Astrocyte (in vitro differentiated cells and primary cell): ENCODE measurements around the gene RNF166. TPM values are rescaled to one million over a fixed set of nuclear protein-coding genes. Genes with fewer than 3 reads are reported as not detected.

Experiments
- DNase-seq: peaks from one replicate; pipeline ENCODE4 v3.0.0-alpha.2; 2010; ENCODE audit warnings: low read depth
- FAIRE-seq: peaks from 2 replicates; lab custom pipeline; 2011; peaks lifted over from hg19 to GRCh38; lab: Jason Lieb, UNC
- H2AFZ ChIP-seq: 2 replicates; pipeline ENCODE4 v1.6.0; 2012; ENCODE audit warnings: low read depth, low read length, inconsistent platforms
- H3K27ac ChIP-seq: 2 replicates; pipeline ENCODE4 v1.5.1; 2011; ENCODE audit warnings: low read depth, low read length, inconsistent platforms
- H3K27me3 ChIP-seq: 2 replicates; pipeline ENCODE4 v1.6.0; 2011; ENCODE audit warnings: low read length, inconsistent platforms; ENCODE audit not compliant: insufficient read depth
- H3K36me3 ChIP-seq: 2 replicates; pipeline ENCODE4 v1.5.1; 2011; ENCODE audit warnings: low read length, inconsistent platforms; ENCODE audit not compliant: insufficient read depth
- H3K4me1 ChIP-seq: 2 replicates; pipeline ENCODE4 v1.5.1; 2011; ENCODE audit warnings: low read length, inconsistent platforms; ENCODE audit not compliant: insufficient read depth
- H3K4me2 ChIP-seq: 2 replicates; pipeline ENCODE4 v1.6.0; 2012; ENCODE audit warnings: low read length, inconsistent platforms
- H3K4me3 ChIP-seq: 2 replicates; pipeline ENCODE4 v1.5.1; 2011; ENCODE audit warnings: low read depth, mild to moderate bottlenecking, low read length, inconsistent platforms; ENCODE audit not compliant: insufficient read depth
- H3K79me2 ChIP-seq: 2 replicates; pipeline ENCODE4 v1.6.0; 2012; ENCODE audit warnings: mild to moderate bottlenecking, low read length, inconsistent platforms; ENCODE audit not compliant: insufficient read depth
- H3K9ac ChIP-seq: 2 replicates; pipeline ENCODE4 v1.6.0; 2012; ENCODE audit warnings: mild to moderate bottlenecking, low read length, inconsistent platforms
- H3K9me3 ChIP-seq: 2 replicates; pipeline ENCODE4 v1.5.1; 2012; ENCODE audit warnings: low read depth, mild to moderate bottlenecking, low read length, inconsistent platforms; ENCODE audit not compliant: insufficient read depth
- H4K20me1 ChIP-seq: 2 replicates; pipeline ENCODE4 v1.6.0; 2012; ENCODE audit warnings: low read length, inconsistent platforms; ENCODE audit not compliant: insufficient read depth
- H3K27ac Mint-ChIP-seq: one replicate; pipeline ENCODE4 v1.8.0; 2021; ENCODE audit warnings: mild to moderate bottlenecking, mixed read lengths; ENCODE audit not compliant: unreplicated experiment
- H3K27me3 Mint-ChIP-seq: one replicate; pipeline ENCODE4 v1.8.0; 2021; ENCODE audit warnings: low read depth, mixed read lengths; ENCODE audit not compliant: unreplicated experiment
- H3K36me3 Mint-ChIP-seq: one replicate; pipeline ENCODE4 v1.8.0; 2021; ENCODE audit warnings: low read depth, mixed read lengths; ENCODE audit not compliant: unreplicated experiment
- H3K4me1 Mint-ChIP-seq: one replicate; pipeline ENCODE4 v1.8.0; 2021; ENCODE audit warnings: low read depth, mixed read lengths; ENCODE audit not compliant: unreplicated experiment
- H3K4me3 Mint-ChIP-seq: one replicate; pipeline ENCODE4 v1.8.0; 2021; ENCODE audit warnings: mild to moderate bottlenecking, moderate library complexity, mixed read lengths; ENCODE audit not compliant: unreplicated experiment
- H3K9me3 Mint-ChIP-seq: one replicate; pipeline ENCODE4 v1.8.0; 2021; ENCODE audit warnings: mild to moderate bottlenecking, mixed read lengths; ENCODE audit not compliant: unreplicated experiment
- CTCF ChIP-seq: IDR thresholded peaks from 2 replicates; pipeline ENCODE4 v1.5.1; 2011; ENCODE audit warnings: low read depth, mild to moderate bottlenecking, inconsistent platforms, low read length, moderate library complexity; ENCODE audit not compliant: insufficient read depth
- EZH2 ChIP-seq: IDR thresholded peaks from 2 replicates; pipeline ENCODE4 v1.6.1; 2012; ENCODE audit warnings: mild to moderate bottlenecking, low read length, inconsistent platforms; ENCODE audit not compliant: insufficient read depth
- total RNA-seq: library from RNA; stranded (reverse); gene quantifications from 2 replicates; pipeline ENCODE4 v1.2.1, GENCODE V29; 2021

The RNF166 gene
- total RNA-seq, 1 donor from 2014 or later: 15.4 TPM

DNA sequence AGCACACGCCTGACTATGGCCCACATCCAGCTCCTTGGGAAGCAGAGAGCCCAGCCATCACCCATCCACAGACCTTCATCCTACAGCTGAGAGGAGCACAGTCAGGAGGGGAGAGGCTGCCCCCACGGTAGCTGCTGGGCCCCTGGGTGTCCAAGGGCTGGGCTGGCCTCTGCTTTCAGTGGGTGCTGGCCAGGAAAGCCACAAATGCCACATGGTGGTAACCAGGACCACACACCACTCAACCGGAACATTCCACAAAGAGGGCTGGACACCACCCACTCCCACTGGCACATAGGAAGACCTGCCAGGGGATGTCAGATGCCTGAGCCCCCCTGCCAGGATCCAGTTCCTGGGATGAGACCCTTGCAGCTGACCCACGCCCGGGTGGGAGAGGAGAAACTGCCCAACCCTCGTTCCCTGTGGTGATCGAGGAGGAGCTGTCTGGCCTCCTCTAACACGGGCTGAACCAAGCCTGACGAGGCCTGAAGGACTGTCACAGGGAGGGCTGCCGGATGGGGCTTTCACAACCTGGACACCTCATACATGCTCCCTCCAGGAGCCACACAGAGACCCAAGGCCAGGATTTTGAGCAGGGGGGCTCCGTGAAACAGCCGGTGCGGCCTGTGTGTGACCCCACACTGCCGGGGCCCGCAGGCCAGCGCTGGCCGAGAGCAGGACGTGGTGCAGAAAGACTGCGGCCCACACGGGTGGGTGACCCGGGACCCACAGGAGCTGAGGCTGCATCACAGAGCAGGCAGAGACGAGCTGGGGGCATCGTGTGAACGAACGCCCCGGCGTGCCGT is 48.1 kb upstream of the RNF166 start:
- H3K27me3 Mint-ChIP-seq: no peaks in the 10 kb centered on the region
- DNase-seq: no peak
- H3K9me3 ChIP-seq: no peaks in the 10 kb centered on the region
- H3K4me1 Mint-ChIP-seq: peaks cover 18% of the 10 kb centered on the region
- peak overlapping the region; percentile 71 for H3K4me2 ChIP-seq
- no peak overlapping the region for H3K4me3 ChIP-seq
- peaks cover 34% of the 10 kb centered on the region for H3K4me1 ChIP-seq
- peaks cover 93% of the 10 kb centered on the region for H4K20me1 ChIP-seq
- no peak overlapping the region for H3K27ac ChIP-seq
- FAIRE-seq: no peak
- peaks cover 5% of the 10 kb centered on the region for H3K36me3 Mint-ChIP-seq
- H3K79me2 ChIP-seq: peaks cover 87% of the 10 kb centered on the region
- H3K36me3 ChIP-seq: peaks cover 5% of the 10 kb centered on the region
- TF ChIP-seq EZH2 (no peak), CTCF (no peak)
- H3K9me3 Mint-ChIP-seq: no peaks in the 10 kb centered on the region
- no peak overlapping the region for H2AFZ ChIP-seq
- H3K27me3 ChIP-seq: no peaks in the 10 kb centered on the region
- no peak overlapping the region for H3K4me3 Mint-ChIP-seq
- H3K27ac Mint-ChIP-seq: no peak overlapping the region
- no peak overlapping the region for H3K9ac ChIP-seq

DNA sequence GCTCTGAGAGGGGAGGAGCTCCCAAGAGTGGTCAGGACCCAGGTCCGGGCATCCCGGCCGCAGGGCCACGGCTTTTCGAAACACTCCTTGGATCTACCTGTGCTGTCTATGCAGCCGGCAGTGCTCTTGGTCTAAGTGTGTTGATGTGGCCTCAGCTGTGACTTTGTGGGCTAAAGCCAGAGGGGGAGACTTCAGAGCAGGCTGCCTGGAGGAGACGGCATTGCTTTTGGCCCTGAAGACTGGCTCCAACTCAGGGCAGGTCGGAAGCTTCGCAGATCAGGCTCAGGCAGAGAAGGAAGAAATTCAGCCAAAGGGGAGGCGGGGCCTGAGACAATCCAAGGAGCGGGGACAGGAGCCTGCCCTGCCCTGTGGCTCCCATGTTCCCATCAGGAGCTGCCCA is 47.4 kb upstream of the RNF166 start:
- Histone ChIP-seq H3K27me3 (no peaks in the 10 kb centered on the region), H2AFZ (no peak overlapping the region), H3K9me3 (no peaks in the 10 kb centered on the region), H3K9ac (no peak overlapping the region), H3K4me3 (no peak overlapping the region), H3K4me2 (peak overlapping the region; percentile 71), H3K79me2 (peaks cover 83% of the 10 kb centered on the region), H3K36me3 (peaks cover 5% of the 10 kb centered on the region), H3K27ac (no peak overlapping the region), H3K4me1 (peaks cover 28% of the 10 kb centered on the region), H4K20me1 (peaks cover 88% of the 10 kb centered on the region)
- H3K4me3 Mint-ChIP-seq: no peak overlapping the region
- peaks cover 3% of the 10 kb centered on the region for H3K36me3 Mint-ChIP-seq
- no peaks in the 10 kb centered on the region for H3K9me3 Mint-ChIP-seq
- DNase-seq (no peak), FAIRE-seq (no peak)
- no peaks in the 10 kb centered on the region for H3K27me3 Mint-ChIP-seq
- no peak for TF ChIP-seq CTCF
- no peak for TF ChIP-seq EZH2
- H3K27ac Mint-ChIP-seq: peak overlapping the region; percentile 68
- H3K4me1 Mint-ChIP-seq: peaks cover 12% of the 10 kb centered on the region

GRCh38 chr16:88753191-88753590 is 47.0 kb upstream of the RNF166 start:
- peaks cover 83% of the 10 kb centered on the region for H3K79me2 ChIP-seq
- H3K4me1 Mint-ChIP-seq: peaks cover 9% of the 10 kb centered on the region
- H3K36me3 Mint-ChIP-seq: no peaks in the 10 kb centered on the region
- H3K36me3 ChIP-seq: peaks cover 5% of the 10 kb centered on the region
- TF ChIP-seq EZH2: no peak
- no peak for TF ChIP-seq CTCF
- no peak overlapping the region for H3K27ac Mint-ChIP-seq
- H2AFZ ChIP-seq: no peak overlapping the region
- H3K27ac ChIP-seq: no peak overlapping the region
- H4K20me1 ChIP-seq: peaks cover 88% of the 10 kb centered on the region
- no peak overlapping the region for H3K4me3 Mint-ChIP-seq
- FAIRE-seq (no peak), DNase-seq (no peak)
- no peak overlapping the region for H3K4me2 ChIP-seq
- no peaks in the 10 kb centered on the region for H3K27me3 Mint-ChIP-seq
- H3K4me1 ChIP-seq: peaks cover 24% of the 10 kb centered on the region
- no peaks in the 10 kb centered on the region for H3K9me3 Mint-ChIP-seq
- H3K9ac ChIP-seq: no peak overlapping the region
- H3K27me3 ChIP-seq: no peaks in the 10 kb centered on the region
- no peaks in the 10 kb centered on the region for H3K9me3 ChIP-seq
- H3K4me3 ChIP-seq: no peak overlapping the region
